H9 (cell line): ENCODE data around the gene ATP13A1. TPM values are rescaled to one million over a fixed set of nuclear protein-coding genes. Genes with fewer than 3 reads are reported as not detected.

Source experiments
- DNase-seq: peaks from one replicate; pipeline ENCODE4 v3.0.0-alpha.2; 2017
- H2AFZ ChIP-seq: one replicate; pipeline ENCODE4 v1.6.1; 2013; ENCODE audit warnings: mild to moderate bottlenecking, low read length, control low read depth, moderate library complexity
- H2AK5ac ChIP-seq: 2 replicates; pipeline ENCODE4 v1.6.1; 2013; ENCODE audit warnings: low read length, control low read depth, mixed read lengths; ENCODE audit not compliant: insufficient read length
- H2BK120ac ChIP-seq: one replicate; pipeline ENCODE4 v1.6.1; 2013; ENCODE audit warnings: low read depth, mild to moderate bottlenecking, low read length, control low read depth, inconsistent platforms; ENCODE audit not compliant: poor library complexity, severe bottlenecking
- H2BK12ac ChIP-seq: 2 replicates; pipeline ENCODE4 v1.6.1; 2013; ENCODE audit warnings: low read length, control low read depth, mixed read lengths, low read depth; ENCODE audit not compliant: insufficient read length
- H2BK15ac ChIP-seq: 2 replicates; pipeline ENCODE4 v1.6.1; 2013; ENCODE audit warnings: low read depth, low read length, control low read depth
- H2BK20ac ChIP-seq: one replicate; pipeline ENCODE4 v1.6.1; 2013; ENCODE audit warnings: low read depth, mild to moderate bottlenecking, low read length, control low read depth, inconsistent platforms; ENCODE audit not compliant: poor library complexity, severe bottlenecking
- H2BK5ac ChIP-seq: 2 replicates; pipeline ENCODE4 v1.6.1; 2013; ENCODE audit warnings: low read length, control low read depth, mixed read lengths; ENCODE audit not compliant: insufficient read length
- H3K14ac ChIP-seq: 2 replicates; pipeline ENCODE4 v1.6.1; 2013; ENCODE audit warnings: low read length, control low read depth; ENCODE audit not compliant: insufficient read depth
- H3K18ac ChIP-seq: 2 replicates; pipeline ENCODE4 v1.6.1; 2013; ENCODE audit warnings: low read depth, mild to moderate bottlenecking, mixed read lengths, low read length, control low read depth; ENCODE audit not compliant: insufficient read length
- H3K23ac ChIP-seq: 2 replicates; pipeline ENCODE4 v1.6.1; 2013; ENCODE audit warnings: low read length, control low read depth, mixed read lengths, low read depth; ENCODE audit not compliant: insufficient read length
- H3K23me2 ChIP-seq: 2 replicates; pipeline ENCODE4 v1.6.1; 2013; ENCODE audit warnings: low read depth, mild to moderate bottlenecking, mixed read lengths, low read length, control low read depth; ENCODE audit not compliant: insufficient read length, poor library complexity, severe bottlenecking
- H3K27ac ChIP-seq: 2 replicates; pipeline ENCODE4 v1.5.1; 2013; ENCODE audit warnings: low read length, control low read depth, mixed read lengths, low read depth; ENCODE audit not compliant: insufficient read length
- H3K27me3 ChIP-seq: 2 replicates; pipeline ENCODE4 v1.6.1; 2013; ENCODE audit warnings: low read length, control low read depth, inconsistent platforms; ENCODE audit not compliant: insufficient read depth
- H3K4ac ChIP-seq: 2 replicates; pipeline ENCODE4 v1.6.1; 2013; ENCODE audit warnings: low read depth, mild to moderate bottlenecking, control low read depth, inconsistent platforms, low read length, moderate library complexity
- H3K4me1 ChIP-seq: 2 replicates; pipeline ENCODE4 v1.6.1; 2013; ENCODE audit warnings: low read length, control low read depth, inconsistent platforms; ENCODE audit not compliant: insufficient read depth
- H3K4me2 ChIP-seq: 2 replicates; pipeline ENCODE4 v1.6.1; 2013; ENCODE audit warnings: low read length, control low read depth, mixed read lengths; ENCODE audit not compliant: insufficient read length, insufficient read depth
- H3K56ac ChIP-seq: 2 replicates; pipeline ENCODE4 v1.6.1; 2013; ENCODE audit warnings: low read depth, mild to moderate bottlenecking, mixed read lengths, low read length, control low read depth; ENCODE audit not compliant: insufficient read length
- H3K79me1 ChIP-seq: 2 replicates; pipeline ENCODE4 v1.6.1; 2013; ENCODE audit warnings: low read depth, mild to moderate bottlenecking, moderate library complexity, low read length, control low read depth, inconsistent platforms; ENCODE audit not compliant: insufficient read depth, poor library complexity, severe bottlenecking
- H3K79me2 ChIP-seq: 2 replicates; pipeline ENCODE4 v1.6.1; 2013; ENCODE audit warnings: low read length, control low read depth, inconsistent platforms; ENCODE audit not compliant: insufficient read depth
- H3K9ac ChIP-seq: 2 replicates; pipeline ENCODE4 v1.6.1; 2013; ENCODE audit warnings: low read length, control low read depth, mixed read lengths; ENCODE audit not compliant: insufficient read length; ENCODE audit errors: extremely low read depth
- H3K9me3 ChIP-seq: one replicate; pipeline ENCODE4 v1.6.1; 2013; ENCODE audit warnings: low read depth, low read length, inconsistent platforms; ENCODE audit not compliant: control insufficient read depth
- H3T11ph ChIP-seq: one replicate; pipeline ENCODE4 v1.6.1; 2013; ENCODE audit warnings: mild to moderate bottlenecking, low read length, control low read depth, inconsistent platforms
- H4K20me1 ChIP-seq: one replicate; pipeline ENCODE4 v1.6.1; 2013; ENCODE audit not compliant: control insufficient read depth, insufficient read length, insufficient read depth
- H4K5ac ChIP-seq: 2 replicates; pipeline ENCODE4 v1.6.1; 2013; ENCODE audit warnings: low read depth, mild to moderate bottlenecking, mixed read lengths, low read length, control low read depth; ENCODE audit not compliant: insufficient read length
- H4K8ac ChIP-seq: replicated peaks from 2 replicates; pipeline ENCODE4 v1.6.1; 2013; ENCODE audit warnings: low read length, control low read depth, mixed read lengths, low read depth; ENCODE audit not compliant: insufficient read length
- H4K91ac ChIP-seq: 2 replicates; pipeline ENCODE4 v1.6.1; 2013; ENCODE audit warnings: low read depth, mild to moderate bottlenecking, moderate library complexity, mixed read lengths, low read length, control low read depth; ENCODE audit not compliant: insufficient read length
- H3K27ac Mint-ChIP-seq, 3 experiments: 2 replicates in 2 of 3; 3 replicates in 1 of 3; pipeline ENCODE4 v1.8.0; 2020 to 2021; ENCODE audit warnings: mixed read lengths in 3 of 3, mild to moderate bottlenecking in 1 of 3, moderate library complexity in 1 of 3
- H3K27me3 Mint-ChIP-seq: 2 replicates; pipeline ENCODE4 v1.8.0; 2021; ENCODE audit warnings: low read depth, mild to moderate bottlenecking, moderate library complexity, mixed read lengths
- H3K36me3 Mint-ChIP-seq, 3 experiments: 2 replicates in 2 of 3; 3 replicates in 1 of 3; pipeline ENCODE4 v1.8.0; 2020 to 2021; ENCODE audit warnings: low read depth in 3 of 3, mixed read lengths in 3 of 3; ENCODE audit not compliant: insufficient read depth in 1 of 3
- H3K4me1 Mint-ChIP-seq, 2 experiments: 2 replicates each; pipeline ENCODE4 v1.8.0; 2020; ENCODE audit warnings: mixed read lengths in 2 of 2
- H3K4me3 Mint-ChIP-seq, 2 experiments: 2 replicates in 1 of 2; 3 replicates in 1 of 2; pipeline ENCODE4 v1.8.0; 2020 to 2021; ENCODE audit warnings: mild to moderate bottlenecking in 2 of 2, mixed read lengths in 2 of 2, moderate library complexity in 1 of 2
- H3K9me3 Mint-ChIP-seq, 2 experiments: 2 replicates in 1 of 2; 3 replicates in 1 of 2; pipeline ENCODE4 v1.8.0; 2020; ENCODE audit warnings: mild to moderate bottlenecking in 2 of 2, mixed read lengths in 2 of 2, moderate library complexity in 1 of 2
- CTCF ChIP-seq: fragments of 200-600 bp; sonication (generic); conservative IDR thresholded peaks from 3 replicates; pipeline ENCODE4 v1.8.0; 2021; ENCODE audit warnings: antibody characterized with exemption, mild to moderate bottlenecking
- WGBS: extraction: QIAGEN DNeasy Blood & Tissue Kit; methylation state at CpG from one replicate; pipeline ENCODE4 v1.1.7; 2013; ENCODE audit warnings: missing lambda C conversion rate, low lambda C conversion rate, mixed read lengths; ENCODE audit not compliant: insufficient read length; ENCODE audit errors: extremely low coverage; 5-methylcytosine and 5-hydroxymethylcytosine counted together
- total RNA-seq: library from RNA; stranded (reverse); gene quantifications from 2 replicates; pipeline ENCODE4 v1.2.1, GENCODE V29; 2021

ATP13A1 gene
- total RNA-seq, 1 experiment from 2014 or later: 67.8 TPM

GRCh38 chr19:19606021-19606420 lies 57.5 kb downstream of the ATP13A1 start:
- TF ChIP-seq CTCF: no peak
- Histone ChIP-seq H2AK5ac (no peak overlapping the region), H2BK15ac (no peak overlapping the region), H3T11ph (no peak overlapping the region), H3K4me2 (no peak overlapping the region), H4K91ac (no peak overlapping the region), H2BK12ac (no peak overlapping the region), H3K18ac (no peak overlapping the region), H3K4me1 (peaks cover 4% of the 10 kb centered on the region; the same call in 1 of the 2 replicates), H3K79me2 (no peaks in the 10 kb centered on the region), H4K8ac (no peak overlapping the region), H3K23ac (no peak overlapping the region), H2BK5ac (no peak overlapping the region), H2BK20ac (no peak overlapping the region), H2BK120ac (no peak overlapping the region), H3K27me3 (no peaks in the 10 kb centered on the region), H3K14ac (no peak overlapping the region), H4K20me1 (no peaks in the 10 kb centered on the region), H3K4ac (no peak overlapping the region), H3K9ac (no peak overlapping the region), H3K56ac (no peak overlapping the region), H3K27ac (no peak overlapping the region), H4K5ac (no peak overlapping the region), H3K79me1 (no peaks in the 10 kb centered on the region), H3K23me2 (no peaks in the 10 kb centered on the region), H3K9me3 (no peaks in the 10 kb centered on the region), H2AFZ (no peak overlapping the region)
- no CpG with 5 or more reads among the region's 1 CpG for WGBS
- Mint-ChIP-seq H3K4me1 (peaks cover 14 to 22% of the 10 kb centered on the region in 2 experiments), H3K27ac (peak overlapping the region in 1 of 3 experiments; percentile 6; a peak in 1 of 7 replicates), H3K27me3 (no peaks in the 10 kb centered on the region), H3K4me3 (no peak overlapping the region), H3K36me3 (no peaks in the 10 kb centered on the region), H3K9me3 (no peaks in the 10 kb centered on the region)
- DNase-seq: no peak
